Transverse colon (tissue), 4 donors: ENCODE measurements around the gene CDHR2. TPM values are rescaled to one million over a fixed set of nuclear protein-coding genes. Genes with fewer than 3 reads are reported as not detected.

ENCODE experiments used
- DNase-seq: peaks from one replicate; pipeline ENCODE4 v3.0.0-alpha.2; 2019
- H3K27ac ChIP-seq, 4 donors: fragments of 200-600 bp; sonication (generic); 2 replicates each; pipeline ENCODE4 v1.5.1; 2016 to 2018; ENCODE audit warnings: inconsistent platforms in 4 of 4
- H3K27me3 ChIP-seq: fragments of 200-600 bp; sonication (generic); 2 replicates; pipeline ENCODE4 v1.5.1; 2017; ENCODE audit warnings: inconsistent platforms
- H3K36me3 ChIP-seq, 4 donors: fragments of 200-600 bp; sonication (generic); 2 replicates each; pipeline ENCODE4 v1.5.1; 2017 to 2019; ENCODE audit warnings: inconsistent platforms in 4 of 4
- H3K4me1 ChIP-seq, 4 donors: fragments of 200-600 bp; sonication (generic); 2 replicates each; pipeline ENCODE4 v1.5.1; 2017 to 2020; ENCODE audit warnings: inconsistent platforms in 4 of 4
- H3K4me3 ChIP-seq, 4 donors: fragments of 200-600 bp; sonication (generic); 1 replicate in 1 of 4; 2 replicates in 3 of 4; pipeline versions ENCODE4 v1.5.1 to v1.6.1; 2017 to 2019; ENCODE audit warnings: inconsistent platforms in 4 of 4
- H3K9me3 ChIP-seq, 2 donors: fragments of 200-600 bp; sonication (generic); 2 replicates each; pipeline ENCODE4 v1.5.1; 2017 to 2019; ENCODE audit warnings: inconsistent platforms in 2 of 2
- EP300 ChIP-seq: sonication (generic); formaldehyde crosslinking; IDR thresholded peaks from one replicate; pipeline ENCODE4 v1.6.1; 2017; ENCODE audit warnings: antibody characterized with exemption, low read depth
- POLR2A ChIP-seq: fragments of 450-650 bp; IDR thresholded peaks from one replicate; pipeline ENCODE4 v1.6.1; 2016; ENCODE audit warnings: antibody characterized with exemption, mild to moderate bottlenecking, moderate library complexity
- POLR2AphosphoS5 ChIP-seq, 3 donors: sonication (generic); formaldehyde crosslinking; IDR thresholded peaks; one replicate each; pipeline ENCODE4 v1.6.1; 2016; ENCODE audit warnings: antibody characterized with exemption in 3 of 3
- WGBS, 2 donors: methylation state at CpG; one replicate each; pipeline ENCODE4 v1.1.5; 2018; ENCODE audit warnings: low coverage in 1 of 2; 5-methylcytosine and 5-hydroxymethylcytosine counted together
- in situ Hi-C, 4 donors: fragments of 200-750 bp; cut with MboI; loops; one replicate each; pipeline versions ENCODE4 v1.15.0 to v1.15.1; 2017; ENCODE audit warnings: low sequenced_read_pairs in 3 of 4, low pct_ligation_motif_present in 1 of 4, low pct_unique_long_range_greater_than_20kb in 1 of 4
- intact Hi-C: fragments of 100-400 bp; cut with DNase I; formaldehyde crosslinking; loops from one replicate; pipeline ENCODE4 v1.15.1; 2023; ENCODE audit warnings: low total_unique reads
- total RNA-seq, 4 donors: library from RNA; depleted of rRNA; stranded (reverse); fragments of >200 nt; gene quantifications; one replicate each; pipeline ENCODE4 v1.1.0, GENCODE V29; 2016
- TF ChIP-seq, protein P1 (sequence below), 5 experiments: fragments of 200-600 bp in 3 of 5; fragments of 450-650 bp in 2 of 5; sonication (generic) in 3 of 5; IDR thresholded peaks; 1 replicate in 2 of 5; 2 replicates in 3 of 5; pipeline ENCODE4 v1.5.1; 2016 to 2017; ENCODE audit warnings: antibody characterized with exemption in 5 of 5, inconsistent platforms in 3 of 5, mild to moderate bottlenecking in 2 of 5, moderate library complexity in 1 of 5

The CDHR2 gene
- total RNA-seq, 4 donors from 2014 or later: 15.5 to 257 (median 104) TPM

DNA sequence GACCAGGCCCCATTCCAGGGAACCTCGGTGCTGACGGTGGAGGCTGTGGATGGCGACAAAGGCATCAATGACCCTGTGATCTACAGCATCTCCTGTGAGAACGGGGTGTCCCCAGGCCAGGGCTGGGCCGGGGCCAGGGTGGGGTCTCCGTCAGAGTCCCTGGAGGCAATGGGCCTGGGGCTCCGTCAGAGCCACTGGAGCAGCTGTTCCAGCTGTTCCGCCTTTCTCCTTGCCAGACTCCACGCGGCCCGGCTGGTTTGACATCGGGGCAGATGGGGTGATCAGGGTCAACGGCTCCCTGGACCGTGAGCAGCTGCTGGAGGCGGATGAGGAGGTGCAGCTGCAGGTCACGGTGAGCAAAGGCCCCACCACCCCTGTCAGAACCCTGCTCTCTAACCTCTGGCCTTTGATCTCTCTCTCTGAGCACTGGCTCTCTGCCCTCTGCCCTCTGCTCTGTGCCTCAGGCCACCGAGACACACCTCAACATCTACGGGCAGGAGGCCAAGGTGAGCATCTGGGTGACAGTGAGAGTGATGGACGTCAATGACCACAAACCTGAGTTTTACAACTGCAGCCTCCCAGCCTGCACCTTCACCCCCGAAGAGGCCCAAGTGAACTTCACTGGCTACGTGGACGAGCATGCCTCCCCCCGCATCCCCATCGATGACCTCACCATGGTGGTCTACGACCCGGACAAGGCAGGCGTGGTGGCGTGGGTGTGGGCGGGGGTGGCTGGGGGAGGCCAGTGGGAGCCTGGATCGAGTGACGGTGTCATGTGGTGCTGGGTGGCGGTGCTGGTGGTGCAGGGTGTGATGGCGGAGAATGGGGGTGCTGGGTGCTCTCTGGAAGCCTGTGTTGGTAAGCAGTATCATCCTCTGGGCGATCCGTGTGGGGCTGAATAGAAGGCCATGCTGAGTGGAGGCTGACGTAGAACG lies 26.6 kb downstream of the CDHR2 start:
- no peaks in the 10 kb centered on the region for H3K27me3 ChIP-seq
- in situ Hi-C loops (loop anchor here in 2 of 4 donors (10.0 to 25.0 kb wide), 2 partner anchors 161 to 163 kb away; partner anchors contain the start of gene CLTB (in 2 of the 2)), intact Hi-C loops (no loop called here)
- no peaks in the 10 kb centered on the region for H3K36me3 ChIP-seq
- no peaks in the 10 kb centered on the region for H3K4me1 ChIP-seq
- TF ChIP-seq, protein P1, sequence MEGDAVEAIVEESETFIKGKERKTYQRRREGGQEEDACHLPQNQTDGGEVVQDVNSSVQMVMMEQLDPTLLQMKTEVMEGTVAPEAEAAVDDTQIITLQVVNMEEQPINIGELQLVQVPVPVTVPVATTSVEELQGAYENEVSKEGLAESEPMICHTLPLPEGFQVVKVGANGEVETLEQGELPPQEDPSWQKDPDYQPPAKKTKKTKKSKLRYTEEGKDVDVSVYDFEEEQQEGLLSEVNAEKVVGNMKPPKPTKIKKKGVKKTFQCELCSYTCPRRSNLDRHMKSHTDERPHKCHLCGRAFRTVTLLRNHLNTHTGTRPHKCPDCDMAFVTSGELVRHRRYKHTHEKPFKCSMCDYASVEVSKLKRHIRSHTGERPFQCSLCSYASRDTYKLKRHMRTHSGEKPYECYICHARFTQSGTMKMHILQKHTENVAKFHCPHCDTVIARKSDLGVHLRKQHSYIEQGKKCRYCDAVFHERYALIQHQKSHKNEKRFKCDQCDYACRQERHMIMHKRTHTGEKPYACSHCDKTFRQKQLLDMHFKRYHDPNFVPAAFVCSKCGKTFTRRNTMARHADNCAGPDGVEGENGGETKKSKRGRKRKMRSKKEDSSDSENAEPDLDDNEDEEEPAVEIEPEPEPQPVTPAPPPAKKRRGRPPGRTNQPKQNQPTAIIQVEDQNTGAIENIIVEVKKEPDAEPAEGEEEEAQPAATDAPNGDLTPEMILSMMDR (IDR thresholded peaks at IDR 0.05): no peak
- no peak for TF ChIP-seq POLR2AphosphoS5 (IDR thresholded peaks at IDR 0.05)
- TF ChIP-seq POLR2A: no peak
- TF ChIP-seq EP300: no peak
- H3K4me3 ChIP-seq: no peak overlapping the region
- no peaks in the 10 kb centered on the region for H3K9me3 ChIP-seq
- H3K27ac ChIP-seq: no peak overlapping the region
- WGBS, 2 donors: 74 to 95% methylated on average over 17 to 35 of the region's 37 CpGs
- no peak for DNase-seq

DNA sequence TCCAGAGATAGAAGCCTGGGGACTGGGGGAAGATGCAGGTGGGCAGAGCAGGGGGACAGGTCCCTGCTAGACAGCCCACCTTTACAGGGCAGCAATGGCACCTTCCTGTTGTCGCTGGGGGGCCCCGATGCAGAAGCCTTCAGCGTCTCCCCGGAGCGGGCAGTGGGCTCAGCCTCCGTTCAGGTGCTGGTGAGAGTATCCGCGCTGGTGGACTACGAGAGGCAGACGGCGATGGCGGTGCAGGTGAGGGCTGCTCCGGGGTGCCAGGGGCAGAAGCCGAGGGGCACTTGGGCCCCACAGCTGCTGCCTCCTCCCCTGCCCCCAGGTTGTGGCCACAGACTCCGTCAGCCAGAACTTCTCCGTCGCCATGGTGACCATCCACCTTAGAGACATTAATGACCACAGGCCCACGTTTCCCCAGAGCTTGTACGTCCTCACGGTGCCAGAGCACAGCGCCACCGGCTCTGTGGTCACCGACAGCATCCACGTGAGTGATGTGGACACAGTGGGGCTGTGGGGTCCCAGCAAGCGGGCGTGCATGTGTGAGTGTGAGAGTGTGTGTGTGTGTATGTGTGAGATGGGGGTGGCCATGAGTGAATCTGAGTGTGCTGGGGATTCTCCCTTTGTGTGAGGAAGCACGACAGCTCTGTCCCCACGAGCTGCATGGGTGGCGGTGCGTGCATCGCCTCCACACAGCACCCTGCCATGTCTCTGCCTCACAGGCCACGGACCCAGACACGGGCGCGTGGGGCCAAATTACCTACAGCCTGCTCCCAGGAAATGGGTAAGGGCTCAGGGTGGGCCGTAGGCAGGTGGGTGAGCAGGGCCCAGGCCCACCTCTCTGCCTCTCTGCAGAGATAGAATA lies 28.4 kb downstream of the CDHR2 start:
- intact Hi-C loops (no loop called here), in situ Hi-C loops (loop anchor here in 2 of 4 donors (10.0 to 25.0 kb wide), 2 partner anchors 163 to 165 kb away; partner anchors contain the start of gene CLTB (in 2 of the 2))
- H3K4me3 ChIP-seq: no peak overlapping the region
- DNase-seq: no peak
- H3K36me3 ChIP-seq: no peaks in the 10 kb centered on the region
- no peaks in the 10 kb centered on the region for H3K4me1 ChIP-seq
- TF ChIP-seq POLR2AphosphoS5 (IDR thresholded peaks at IDR 0.05): no peak
- no peak for TF ChIP-seq POLR2A
- TF ChIP-seq EP300: no peak
- TF ChIP-seq, protein P1 (IDR thresholded peaks at IDR 0.05): no peak
- no peak overlapping the region for H3K27ac ChIP-seq
- H3K9me3 ChIP-seq: no peaks in the 10 kb centered on the region
- WGBS, 2 donors: 80 to 100% methylated on average over 1 to 36 of the region's 36 CpGs
- no peaks in the 10 kb centered on the region for H3K27me3 ChIP-seq

DNA sequence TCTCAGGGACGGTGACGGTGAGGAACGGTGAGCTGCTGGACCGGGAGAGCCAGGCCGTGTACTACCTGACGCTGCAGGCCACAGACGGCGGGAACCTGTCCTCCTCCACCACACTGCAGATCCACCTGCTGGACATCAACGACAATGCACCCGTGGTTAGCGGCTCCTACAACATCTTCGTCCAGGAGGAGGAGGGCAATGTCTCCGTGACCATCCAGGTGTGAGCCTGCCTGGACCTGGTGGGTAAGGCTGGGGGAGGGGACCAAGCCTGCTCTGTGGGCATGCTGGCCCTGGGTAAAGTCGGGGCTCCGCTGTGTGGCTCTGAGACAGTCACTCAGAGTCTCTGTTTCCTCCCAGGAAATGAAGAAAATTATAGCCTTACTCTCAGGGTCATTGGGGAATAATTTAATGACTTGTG lies 29.3 kb downstream of the CDHR2 start:
- Histone ChIP-seq H3K36me3 (no peaks in the 10 kb centered on the region), H3K4me1 (no peaks in the 10 kb centered on the region), H3K9me3 (no peaks in the 10 kb centered on the region), H3K27me3 (no peaks in the 10 kb centered on the region), H3K4me3 (no peak overlapping the region), H3K27ac (no peak overlapping the region)
- TF ChIP-seq EP300: no peak
- TF ChIP-seq, protein P1 (IDR thresholded peaks at IDR 0.05): peak; percentile 36 to 78 (median 54)
- DNase-seq: peak; percentile 80
- intact Hi-C loops (no loop called here), in situ Hi-C loops (loop anchor here in 2 of 4 donors (10.0 to 25.0 kb wide), 2 partner anchors 164 to 166 kb away; partner anchors contain the start of gene CLTB (in 2 of the 2))
- WGBS, 2 donors: 35% methylated on average over 15 of the region's 15 CpGs; no CpG with 5 or more reads in 1 of the 2 donors

DNA sequence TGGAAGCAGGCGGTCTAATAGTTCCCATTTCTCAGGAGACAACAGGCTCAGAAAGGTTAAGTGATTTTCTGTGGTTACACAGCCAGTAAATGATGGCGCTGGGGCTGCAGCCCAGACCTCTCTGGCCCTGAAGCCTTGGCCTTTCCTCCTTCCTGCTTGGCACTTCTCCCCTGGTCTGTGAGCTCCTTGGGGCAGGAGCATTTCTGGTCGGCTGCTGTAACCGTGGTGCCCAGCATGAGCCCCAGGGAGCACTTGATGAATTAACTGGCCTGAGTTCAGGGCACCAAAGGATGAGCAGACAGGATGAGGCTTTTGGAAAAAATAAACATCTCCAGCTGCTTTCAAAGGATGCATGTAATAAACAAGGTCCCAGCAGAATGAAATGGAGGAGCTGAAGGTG lies 30.2 kb downstream of the CDHR2 start:
- Histone ChIP-seq H3K9me3 (no peaks in the 10 kb centered on the region), H3K4me3 (no peak overlapping the region), H3K36me3 (no peaks in the 10 kb centered on the region), H3K27me3 (no peaks in the 10 kb centered on the region), H3K27ac (no peak overlapping the region), H3K4me1 (no peaks in the 10 kb centered on the region)
- WGBS, 2 donors: 64% methylated on average over 3 of the region's 4 CpGs; no CpG with 5 or more reads in 1 of the 2 donors
- TF ChIP-seq POLR2A: no peak
- TF ChIP-seq POLR2AphosphoS5 (IDR thresholded peaks at IDR 0.05): no peak
- no peak for TF ChIP-seq EP300
- TF ChIP-seq, protein P1 (IDR thresholded peaks at IDR 0.05): no peak
- no peak for DNase-seq
- intact Hi-C loops (no loop called here), in situ Hi-C loops (loop anchor here in 2 of 4 donors (10.0 to 25.0 kb wide), 2 partner anchors 165 to 167 kb away; partner anchors contain the start of gene CLTB (in 2 of the 2))
